ENCODE measurements around the gene TMEM232. TPM values are rescaled to one million over a fixed set of nuclear protein-coding genes. Genes with fewer than 3 reads are reported as not detected.
"Not testable (repeated sequence)": the region's sequence is repeated elsewhere in the genome, so short reads cannot be mapped to it uniquely, and the experiment has no call there.

The TMEM232 gene
- total RNA-seq, 1 donor from 2014 or later, result 1.6 TPM

- H3K9me3 ChIP-seq (ENCODE audit: control insufficient read depth in 3 of 3, low read length in 3 of 3), result no peaks in the 10 kb centered on the region
- no peaks in the 10 kb centered on the region for H3K36me3 ChIP-seq (ENCODE audit: control insufficient read depth in 3 of 3, insufficient read depth in 3 of 3, low read length in 3 of 3)
- H3K27ac ChIP-seq (ENCODE audit: low read depth, low read length), result no peak overlapping the region
- no peak overlapping the region for H3K4me3 ChIP-seq (ENCODE audit: low read length in 3 of 3)
- H3K4me1 ChIP-seq (ENCODE audit: control insufficient read depth in 3 of 3, insufficient read depth in 3 of 3, low read length in 3 of 3), result no peaks in the 10 kb centered on the region
- H3K27me3 ChIP-seq (ENCODE audit: control insufficient read depth in 3 of 3, insufficient read depth in 3 of 3, low read length in 3 of 3), result no peaks in the 10 kb centered on the region
- no peak overlapping the region for H3K9ac ChIP-seq (ENCODE audit: low read depth in 1 of 3, low read length in 3 of 3)
These were observed 181.9 kb downstream of the TMEM232 start for GRCh38 chr5:110544603-110545002.

- H3K4me1 ChIP-seq (ENCODE audit: control insufficient read depth in 3 of 3, insufficient read depth in 3 of 3, low read length in 3 of 3), result no peaks in the 10 kb centered on the region
- H3K36me3 ChIP-seq (ENCODE audit: control insufficient read depth in 3 of 3, insufficient read depth in 3 of 3, low read length in 3 of 3), result no peaks in the 10 kb centered on the region
- H3K4me3 ChIP-seq (ENCODE audit: low read length in 3 of 3), result no peak overlapping the region
- H3K27me3 ChIP-seq (ENCODE audit: control insufficient read depth in 3 of 3, insufficient read depth in 3 of 3, low read length in 3 of 3), result no peaks in the 10 kb centered on the region
- H3K9me3 ChIP-seq (ENCODE audit: control insufficient read depth in 3 of 3, low read length in 3 of 3), result no peaks in the 10 kb centered on the region
- H3K9ac ChIP-seq (ENCODE audit: low read depth in 1 of 3, low read length in 3 of 3), result no peak overlapping the region
- no peak overlapping the region for H3K27ac ChIP-seq (ENCODE audit: low read depth, low read length)
These were observed 183.5 kb downstream of the TMEM232 start for GRCh38 chr5:110542949-110543348.

GRCh38 chr5:110536120-110537115 is 190.1 kb downstream of the TMEM232 start:
- no peak overlapping the region for H3K9ac ChIP-seq (ENCODE audit: low read depth in 1 of 3, low read length in 3 of 3)
- no peak overlapping the region for H3K27ac ChIP-seq (ENCODE audit: low read depth, low read length)
- no peaks in the 10 kb centered on the region for H3K9me3 ChIP-seq (ENCODE audit: control insufficient read depth in 3 of 3, low read length in 3 of 3)
- no peaks in the 10 kb centered on the region for H3K36me3 ChIP-seq (ENCODE audit: control insufficient read depth in 3 of 3, insufficient read depth in 3 of 3, low read length in 3 of 3)
- H3K27me3 ChIP-seq (ENCODE audit: control insufficient read depth in 3 of 3, insufficient read depth in 3 of 3, low read length in 3 of 3), result no peaks in the 10 kb centered on the region
- H3K4me3 ChIP-seq (ENCODE audit: low read length in 3 of 3), result no peak overlapping the region
- H3K4me1 ChIP-seq (ENCODE audit: control insufficient read depth in 3 of 3, insufficient read depth in 3 of 3, low read length in 3 of 3), result no peaks in the 10 kb centered on the region

- not testable (repeated sequence) for H3K4me1 ChIP-seq (ENCODE audit: control insufficient read depth in 3 of 3, insufficient read depth in 3 of 3, low read length in 3 of 3); H3K36me3 ChIP-seq (ENCODE audit: control insufficient read depth in 3 of 3, insufficient read depth in 3 of 3, low read length in 3 of 3); H3K9me3 ChIP-seq (ENCODE audit: control insufficient read depth in 3 of 3, low read length in 3 of 3); H3K27me3 ChIP-seq (ENCODE audit: control insufficient read depth in 3 of 3, insufficient read depth in 3 of 3, low read length in 3 of 3); H3K27ac ChIP-seq (ENCODE audit: low read depth, low read length); H3K4me3 ChIP-seq (ENCODE audit: low read length in 3 of 3); H3K9ac ChIP-seq (ENCODE audit: low read depth in 1 of 3, low read length in 3 of 3)
These were observed 191.3 kb downstream of the TMEM232 start for GRCh38 chr5:110535146-110535545.

GRCh38 chr5:110525762-110526161 is 200.7 kb downstream of the TMEM232 start:
- Histone ChIP-seq H3K9me3 (ENCODE audit: control insufficient read depth in 3 of 3, low read length in 3 of 3) (peaks cover 0 to 7% (median 2%) of the 10 kb centered on the region in 3 donors), H3K4me1 (ENCODE audit: control insufficient read depth in 3 of 3, insufficient read depth in 3 of 3, low read length in 3 of 3) (no peaks in the 10 kb centered on the region), H3K27me3 (ENCODE audit: control insufficient read depth in 3 of 3, insufficient read depth in 3 of 3, low read length in 3 of 3) (no peaks in the 10 kb centered on the region), H3K4me3 (ENCODE audit: low read length in 3 of 3) (no peak overlapping the region), H3K9ac (ENCODE audit: low read depth in 1 of 3, low read length in 3 of 3) (no peak overlapping the region), H3K36me3 (ENCODE audit: control insufficient read depth in 3 of 3, insufficient read depth in 3 of 3, low read length in 3 of 3) (no peaks in the 10 kb centered on the region), H3K27ac (ENCODE audit: low read depth, low read length) (no peak overlapping the region)

GRCh38 chr5:110517396-110517795 is 209.1 kb downstream of the TMEM232 start:
- Histone ChIP-seq H3K27me3 (ENCODE audit: control insufficient read depth in 3 of 3, insufficient read depth in 3 of 3, low read length in 3 of 3) (no peaks in the 10 kb centered on the region), H3K27ac (ENCODE audit: low read depth, low read length) (no peak overlapping the region), H3K36me3 (ENCODE audit: control insufficient read depth in 3 of 3, insufficient read depth in 3 of 3, low read length in 3 of 3) (no peaks in the 10 kb centered on the region), H3K9ac (ENCODE audit: low read depth in 1 of 3, low read length in 3 of 3) (no peak overlapping the region), H3K9me3 (ENCODE audit: control insufficient read depth in 3 of 3, low read length in 3 of 3) (peaks cover 0 to 7% (median 2%) of the 10 kb centered on the region in 3 donors), H3K4me3 (ENCODE audit: low read length in 3 of 3) (no peak overlapping the region), H3K4me1 (ENCODE audit: control insufficient read depth in 3 of 3, insufficient read depth in 3 of 3, low read length in 3 of 3) (no peaks in the 10 kb centered on the region)

- Histone ChIP-seq H3K9me3 (ENCODE audit: control insufficient read depth in 3 of 3, low read length in 3 of 3) (no peaks in the 10 kb centered on the region), H3K36me3 (ENCODE audit: control insufficient read depth in 3 of 3, insufficient read depth in 3 of 3, low read length in 3 of 3) (no peaks in the 10 kb centered on the region), H3K4me1 (ENCODE audit: control insufficient read depth in 3 of 3, insufficient read depth in 3 of 3, low read length in 3 of 3) (no peaks in the 10 kb centered on the region), H3K4me3 (ENCODE audit: low read length in 3 of 3) (no peak overlapping the region), H3K27ac (ENCODE audit: low read depth, low read length) (no peak overlapping the region), H3K27me3 (ENCODE audit: control insufficient read depth in 3 of 3, insufficient read depth in 3 of 3, low read length in 3 of 3) (no peaks in the 10 kb centered on the region), H3K9ac (ENCODE audit: low read depth in 1 of 3, low read length in 3 of 3) (no peak overlapping the region)
These were observed 212.4 kb downstream of the TMEM232 start for GRCh38 chr5:110514030-110514429.

GRCh38 chr5:110512266-110512665 is 214.2 kb downstream of the TMEM232 start:
- H3K9me3 ChIP-seq (ENCODE audit: control insufficient read depth in 3 of 3, low read length in 3 of 3), result no peaks in the 10 kb centered on the region
- H3K27me3 ChIP-seq (ENCODE audit: control insufficient read depth in 3 of 3, insufficient read depth in 3 of 3, low read length in 3 of 3), result no peaks in the 10 kb centered on the region
- H3K36me3 ChIP-seq (ENCODE audit: control insufficient read depth in 3 of 3, insufficient read depth in 3 of 3, low read length in 3 of 3), result no peaks in the 10 kb centered on the region
- H3K9ac ChIP-seq (ENCODE audit: low read depth in 1 of 3, low read length in 3 of 3), result no peak overlapping the region
- H3K4me1 ChIP-seq (ENCODE audit: control insufficient read depth in 3 of 3, insufficient read depth in 3 of 3, low read length in 3 of 3), result no peaks in the 10 kb centered on the region
- H3K27ac ChIP-seq (ENCODE audit: low read depth, low read length), result no peak overlapping the region
- H3K4me3 ChIP-seq (ENCODE audit: low read length in 3 of 3), result no peak overlapping the region

GRCh38 chr5:110510146-110510545 is 216.3 kb downstream of the TMEM232 start:
- no peaks in the 10 kb centered on the region for H3K4me1 ChIP-seq (ENCODE audit: control insufficient read depth in 3 of 3, insufficient read depth in 3 of 3, low read length in 3 of 3)
- no peak overlapping the region for H3K9ac ChIP-seq (ENCODE audit: low read depth in 1 of 3, low read length in 3 of 3)

GRCh38 chr5:110507972-110508371 is 218.5 kb downstream of the TMEM232 start:
- no peaks in the 10 kb centered on the region for H3K9me3 ChIP-seq (ENCODE audit: control insufficient read depth in 3 of 3, low read length in 3 of 3)
- no peaks in the 10 kb centered on the region for H3K36me3 ChIP-seq (ENCODE audit: control insufficient read depth in 3 of 3, insufficient read depth in 3 of 3, low read length in 3 of 3)
- H3K4me1 ChIP-seq (ENCODE audit: control insufficient read depth in 3 of 3, insufficient read depth in 3 of 3, low read length in 3 of 3), result no peaks in the 10 kb centered on the region
- H3K27ac ChIP-seq (ENCODE audit: low read depth, low read length), result no peak overlapping the region
- H3K9ac ChIP-seq (ENCODE audit: low read depth in 1 of 3, low read length in 3 of 3), result no peak overlapping the region
- H3K4me3 ChIP-seq (ENCODE audit: low read length in 3 of 3), result no peak overlapping the region
- H3K27me3 ChIP-seq (ENCODE audit: control insufficient read depth in 3 of 3, insufficient read depth in 3 of 3, low read length in 3 of 3), result no peaks in the 10 kb centered on the region

More at GRCh38 chr5:110510146-110510545, 216.3 kb downstream of the TMEM232 start:
- Histone ChIP-seq H3K36me3 (ENCODE audit: control insufficient read depth in 3 of 3, insufficient read depth in 3 of 3, low read length in 3 of 3) (no peaks in the 10 kb centered on the region), H3K27me3 (ENCODE audit: control insufficient read depth in 3 of 3, insufficient read depth in 3 of 3, low read length in 3 of 3) (no peaks in the 10 kb centered on the region), H3K27ac (ENCODE audit: low read depth, low read length) (no peak overlapping the region), H3K9me3 (ENCODE audit: control insufficient read depth in 3 of 3, low read length in 3 of 3) (no peaks in the 10 kb centered on the region), H3K4me3 (ENCODE audit: low read length in 3 of 3) (no peak overlapping the region)

Data from skeletal muscle tissue (tissue), 4 donors.